ENCODE data around the gene JTB. TPM values are rescaled to one million over a fixed set of nuclear protein-coding genes. Genes with fewer than 3 reads are reported as not detected.

Gene JTB
- polyA plus RNA-seq, 1 experiment, result 227 TPM

DNA sequence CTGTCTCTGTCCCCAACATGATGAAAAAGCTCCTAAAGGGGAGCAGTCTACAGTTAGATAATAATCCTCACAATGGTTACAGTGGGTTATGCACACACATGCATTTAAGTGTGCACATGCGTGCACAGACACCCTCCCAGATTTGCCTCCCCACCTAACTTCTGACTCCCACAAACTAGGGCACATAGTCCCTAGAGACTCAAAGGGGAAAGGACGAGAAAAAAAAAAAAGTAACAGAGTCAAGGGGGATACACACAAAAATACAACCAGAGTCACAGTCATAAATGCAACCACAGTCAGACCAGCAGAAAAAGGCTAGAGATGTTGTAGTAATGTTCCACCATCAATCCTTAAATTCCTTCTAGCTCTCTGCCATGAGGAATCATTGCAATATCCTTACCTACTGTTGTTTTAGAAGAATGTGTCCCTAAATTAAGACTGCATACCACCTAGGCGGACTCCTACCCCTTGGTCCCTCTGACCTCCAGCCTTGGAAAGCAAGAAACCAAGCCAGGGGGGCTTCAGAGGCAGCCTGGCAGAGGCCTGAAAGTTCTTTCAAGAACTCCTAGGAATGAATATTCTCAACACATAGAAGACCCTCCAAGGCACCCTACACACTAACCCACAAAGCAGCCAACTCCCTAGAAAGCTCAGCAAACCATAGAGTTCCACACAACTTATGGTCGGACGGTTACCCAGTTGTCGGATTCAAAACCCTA is 20.3 kb downstream of the JTB start:
- peaks cover 24% of the 10 kb centered on the region for H3K36me3 ChIP-seq (ENCODE audit: control insufficient read depth, insufficient read depth, low read length)
- CTCF ChIA-PET, result interaction anchor here (1.6 to 2.5 kb wide), 2 partner anchors 11 to 160 kb away, joined by 4 to 13 read pairs; partner anchors contain the start of gene DENND4B
- POLR2A ChIA-PET, result no interaction called here
- TF ChIP-seq CTCF (IDR thresholded peaks at IDR 0.05; ENCODE audit: insufficient read depth, low read depth, low read length), result no peak
- DNase-seq (ENCODE audit: low read depth), result no peak
- no peaks in the 10 kb centered on the region for H3K27me3 ChIP-seq (ENCODE audit: control insufficient read depth, insufficient read depth, low read length)
- peak overlapping the region; percentile 96 for H3K4me3 ChIP-seq (ENCODE audit: low read depth, low read length)

DNA sequence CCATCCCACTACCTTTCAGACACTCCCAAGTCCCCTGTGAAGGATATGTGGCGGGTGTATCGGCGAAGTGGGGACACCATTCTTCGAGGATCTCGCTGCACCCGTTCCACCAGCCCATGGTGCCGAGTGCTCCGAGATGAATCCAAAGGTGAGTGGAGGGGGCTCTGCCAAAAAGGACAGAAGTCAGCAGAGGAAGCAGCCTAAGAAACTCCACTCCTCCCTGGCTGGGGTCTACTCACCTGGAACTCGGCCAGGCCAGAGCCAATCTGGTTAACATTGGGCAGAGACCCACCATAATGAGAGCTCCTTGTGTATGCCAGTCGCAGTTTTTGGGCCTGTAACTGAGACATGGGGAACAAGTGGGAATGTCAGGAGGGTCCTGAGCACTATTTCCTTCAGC is 22.6 kb downstream of the JTB start:
- Histone ChIP-seq H3K4me3 (ENCODE audit: low read depth, low read length) (no peak overlapping the region), H3K27me3 (ENCODE audit: control insufficient read depth, insufficient read depth, low read length) (no peaks in the 10 kb centered on the region), H3K36me3 (ENCODE audit: control insufficient read depth, insufficient read depth, low read length) (peaks cover 26% of the 10 kb centered on the region)
- no peak for DNase-seq (ENCODE audit: low read depth)
- ChIA-PET POLR2A (no interaction called here), CTCF (interaction anchor here (1.4 kb wide), 1 partner anchor 8 kb away, joined by 4 read pairs; the partner anchor contains the start of gene DENND4B)
- no peak for TF ChIP-seq CTCF (IDR thresholded peaks at IDR 0.05; ENCODE audit: insufficient read depth, low read depth, low read length)

DNA sequence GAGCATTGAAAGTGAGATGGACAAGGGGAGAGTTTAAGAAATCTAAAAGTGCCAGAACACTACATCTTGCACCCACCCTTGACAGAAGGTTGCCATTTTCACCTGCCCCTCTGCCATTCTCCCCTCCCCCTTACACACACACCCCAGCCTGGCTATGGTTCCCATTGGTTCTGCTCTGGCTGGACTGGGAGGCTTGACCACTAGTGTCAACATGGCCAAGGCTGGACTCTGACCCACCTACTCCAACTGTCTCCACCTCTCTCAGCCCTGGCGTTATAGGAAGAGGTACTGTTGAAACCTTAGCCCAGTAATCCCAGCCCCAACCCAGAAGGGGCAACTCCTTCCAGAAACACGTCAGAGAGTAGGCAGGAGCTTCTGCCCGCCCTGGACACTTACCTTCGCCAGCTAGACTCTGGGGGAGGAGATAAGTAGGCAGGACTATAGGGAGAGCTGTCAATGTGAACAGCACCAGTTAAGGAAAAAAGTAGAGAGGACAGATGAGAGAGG is 23.6 kb downstream of the JTB start:
- peaks cover 27% of the 10 kb centered on the region for H3K36me3 ChIP-seq (ENCODE audit: control insufficient read depth, insufficient read depth, low read length)
- POLR2A ChIA-PET, result no interaction called here
- TF ChIP-seq CTCF (IDR thresholded peaks at IDR 0.05; ENCODE audit: insufficient read depth, low read depth, low read length), result no peak

GRCh38 chr1:153951801-153952200 is 25.7 kb downstream of the JTB start:
- POLR2A ChIA-PET, result no interaction called here
- CTCF ChIA-PET, result no interaction called here
- TF ChIP-seq CTCF (IDR thresholded peaks at IDR 0.05; ENCODE audit: insufficient read depth, low read depth, low read length), result no peak
- Histone ChIP-seq H3K36me3 (ENCODE audit: control insufficient read depth, insufficient read depth, low read length) (peaks cover 32% of the 10 kb centered on the region), H3K4me3 (ENCODE audit: low read depth, low read length) (no peak overlapping the region), H3K27me3 (ENCODE audit: control insufficient read depth, insufficient read depth, low read length) (no peaks in the 10 kb centered on the region)
- DNase-seq (ENCODE audit: low read depth), result no peak

More for the DNA sequence above, 23.6 kb downstream of the JTB start:
- no peak overlapping the region for H3K4me3 ChIP-seq (ENCODE audit: low read depth, low read length)
- no peaks in the 10 kb centered on the region for H3K27me3 ChIP-seq (ENCODE audit: control insufficient read depth, insufficient read depth, low read length)
- no peak for DNase-seq (ENCODE audit: low read depth)
- CTCF ChIA-PET, result interaction anchor here (0.6 to 1.5 kb wide), 5 partner anchors 8 to 25 kb away, joined by 3 to 7 read pairs (median 4); partner anchors contain the start of genes DENND4B and SLC39A1

DNA sequence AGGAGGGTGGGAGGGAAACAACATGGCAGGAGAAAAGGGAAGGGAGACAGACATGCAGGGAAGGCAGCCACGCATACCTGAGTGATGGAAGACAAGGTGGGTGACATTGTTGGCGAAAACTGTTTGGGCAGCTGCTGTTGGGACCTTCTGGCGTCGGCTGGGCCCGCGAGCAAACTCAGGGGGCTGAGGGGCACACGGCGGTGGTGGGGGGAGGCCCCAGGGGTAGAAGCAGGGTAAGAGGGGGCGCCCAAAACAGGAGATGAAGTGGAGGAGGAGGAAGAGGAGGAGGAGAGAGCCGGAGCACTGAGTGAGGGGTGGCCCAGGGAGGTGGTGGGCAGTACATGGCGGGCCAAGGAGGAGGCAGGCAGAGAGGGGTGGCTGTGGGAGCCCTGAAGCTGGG is 26.3 kb downstream of the JTB start:
- DNase-seq (ENCODE audit: low read depth), result no peak
- Histone ChIP-seq H3K36me3 (ENCODE audit: control insufficient read depth, insufficient read depth, low read length) (peaks cover 32% of the 10 kb centered on the region), H3K4me3 (ENCODE audit: low read depth, low read length) (no peak overlapping the region), H3K27me3 (ENCODE audit: control insufficient read depth, insufficient read depth, low read length) (no peaks in the 10 kb centered on the region)
- ChIA-PET POLR2A (no interaction called here), CTCF (no interaction called here)
- no peak for TF ChIP-seq CTCF (IDR thresholded peaks at IDR 0.05; ENCODE audit: insufficient read depth, low read depth, low read length)

Measured in BJ (cell line).